Breast epithelium (tissue), 4 donors: ENCODE results near the gene METAP2. TPM values are rescaled to one million over a fixed set of nuclear protein-coding genes. Genes with fewer than 3 reads are reported as not detected.

Experiments used
- DNase-seq, 2 donors: peaks; one replicate each; pipeline ENCODE4 v3.0.0-alpha.2; 2019; ENCODE audit warnings: low spot score in 2 of 2
- H3K27ac ChIP-seq, 2 donors: fragments of 200-600 bp; sonication (generic) in 1 of 2; one replicate each; pipeline ENCODE4 v1.5.1; 2016 to 2019; ENCODE audit warnings: mild to moderate bottlenecking in 1 of 2
- H3K27me3 ChIP-seq, 2 donors: fragments of 200-600 bp; sonication (generic) in 1 of 2; one replicate each; pipeline versions ENCODE4 v1.5.1 to v1.6.0; 2017 to 2019; ENCODE audit warnings: control low read depth in 1 of 2, mild to moderate bottlenecking in 1 of 2
- H3K36me3 ChIP-seq: fragments of 200-600 bp; one replicate; pipeline ENCODE4 v1.5.1; 2019
- H3K4me1 ChIP-seq, 2 donors: fragments of 200-600 bp; sonication (generic); one replicate each; pipeline ENCODE4 v1.5.1; 2016 to 2019; ENCODE audit warnings: control low read depth in 1 of 2
- H3K4me3 ChIP-seq, 3 donors: fragments of 200-600 bp; sonication (generic); 1 replicate in 2 of 3; 2 replicates in 1 of 3; pipeline ENCODE4 v1.5.1; 2016 to 2019; ENCODE audit warnings: mild to moderate bottlenecking in 3 of 3, moderate library complexity in 2 of 3
- H3K9me3 ChIP-seq, 2 donors: fragments of 200-600 bp; sonication (generic) in 1 of 2; one replicate each; pipeline ENCODE4 v1.5.1; 2016 to 2019; ENCODE audit warnings: control low read depth in 1 of 2
- POLR2A ChIP-seq: fragments of 450-650 bp; IDR thresholded peaks from one replicate; pipeline ENCODE4 v1.6.1; 2016; ENCODE audit warnings: antibody characterized with exemption, mild to moderate bottlenecking, moderate library complexity
- POLR2AphosphoS5 ChIP-seq, 3 donors: sonication (generic); formaldehyde crosslinking; IDR thresholded peaks; one replicate each; pipeline ENCODE4 v1.6.1; 2017; ENCODE audit warnings: antibody characterized with exemption in 3 of 3
- intact Hi-C: fragments of 100-400 bp; cut with DNase I; formaldehyde crosslinking; loops from one replicate; pipeline ENCODE4 v1.15.1; 2023; ENCODE audit warnings: low total_unique reads
- total RNA-seq, 3 donors: library from RNA; depleted of rRNA; stranded (reverse); fragments of >200 nt; gene quantifications; one replicate each; pipeline ENCODE4 v1.1.0, GENCODE V29; 2016
- TF ChIP-seq, protein P1 (sequence below), 3 donors: fragments of 450-650 bp; IDR thresholded peaks; one replicate each; pipeline ENCODE4 v1.5.1; 2016 to 2017; ENCODE audit warnings: antibody characterized with exemption in 3 of 3, mild to moderate bottlenecking in 3 of 3, moderate library complexity in 3 of 3

The METAP2 gene
- total RNA-seq, 3 donors from 2014 or later, result 58.7 to 67.8 (median 59.6) TPM

DNA sequence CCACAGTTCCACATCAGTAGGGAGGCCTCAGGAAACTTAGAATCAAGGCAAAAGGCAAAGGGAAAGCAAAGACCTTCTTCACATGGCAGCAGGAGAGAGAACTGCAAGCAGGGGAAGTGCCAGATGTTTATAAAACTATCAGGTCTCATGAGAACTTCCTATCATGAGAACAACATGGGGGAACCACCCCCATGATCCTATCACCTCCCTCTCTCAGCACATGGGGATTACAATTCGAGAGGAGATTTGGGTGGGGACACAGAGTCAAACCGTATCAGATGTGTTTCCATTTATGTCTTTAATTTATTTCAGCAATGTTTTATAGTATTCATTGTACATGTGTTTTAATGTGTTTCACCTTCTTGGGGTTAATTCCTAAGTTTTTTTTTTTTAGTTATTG lies 25.8 kb downstream of the METAP2 start:
- Histone ChIP-seq H3K4me1 (no peaks in the 10 kb centered on the region), H3K4me3 (no peak overlapping the region), H3K36me3 (peaks cover 13% of the 10 kb centered on the region), H3K27me3 (no peaks in the 10 kb centered on the region), H3K27ac (no peak overlapping the region), H3K9me3 (no peaks in the 10 kb centered on the region)
- no peak for DNase-seq
- TF ChIP-seq, protein P1, sequence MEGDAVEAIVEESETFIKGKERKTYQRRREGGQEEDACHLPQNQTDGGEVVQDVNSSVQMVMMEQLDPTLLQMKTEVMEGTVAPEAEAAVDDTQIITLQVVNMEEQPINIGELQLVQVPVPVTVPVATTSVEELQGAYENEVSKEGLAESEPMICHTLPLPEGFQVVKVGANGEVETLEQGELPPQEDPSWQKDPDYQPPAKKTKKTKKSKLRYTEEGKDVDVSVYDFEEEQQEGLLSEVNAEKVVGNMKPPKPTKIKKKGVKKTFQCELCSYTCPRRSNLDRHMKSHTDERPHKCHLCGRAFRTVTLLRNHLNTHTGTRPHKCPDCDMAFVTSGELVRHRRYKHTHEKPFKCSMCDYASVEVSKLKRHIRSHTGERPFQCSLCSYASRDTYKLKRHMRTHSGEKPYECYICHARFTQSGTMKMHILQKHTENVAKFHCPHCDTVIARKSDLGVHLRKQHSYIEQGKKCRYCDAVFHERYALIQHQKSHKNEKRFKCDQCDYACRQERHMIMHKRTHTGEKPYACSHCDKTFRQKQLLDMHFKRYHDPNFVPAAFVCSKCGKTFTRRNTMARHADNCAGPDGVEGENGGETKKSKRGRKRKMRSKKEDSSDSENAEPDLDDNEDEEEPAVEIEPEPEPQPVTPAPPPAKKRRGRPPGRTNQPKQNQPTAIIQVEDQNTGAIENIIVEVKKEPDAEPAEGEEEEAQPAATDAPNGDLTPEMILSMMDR (IDR thresholded peaks at IDR 0.05), result no peak
- no peak for TF ChIP-seq POLR2AphosphoS5 (IDR thresholded peaks at IDR 0.05)
- TF ChIP-seq POLR2A, result no peak
- intact Hi-C loops, result no loop called here

DNA sequence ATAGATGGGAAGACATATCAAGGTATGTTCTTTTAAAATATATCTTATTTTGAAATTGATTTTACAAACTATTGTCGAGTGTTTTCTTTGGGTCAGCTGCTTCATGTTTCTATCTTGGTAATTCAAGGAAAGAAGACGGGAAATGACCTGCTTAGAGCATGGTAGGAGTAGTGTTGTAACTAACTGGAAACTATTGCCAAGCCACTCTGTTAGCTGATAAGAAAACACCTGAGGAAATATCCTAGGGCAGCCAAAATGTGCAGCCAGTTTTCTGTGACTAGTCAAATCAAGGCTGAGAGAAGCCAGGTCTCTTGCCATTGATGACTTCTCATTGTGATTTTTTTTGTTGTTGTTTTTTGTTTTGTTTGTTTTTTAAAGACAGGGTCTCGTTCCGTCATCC lies 30.2 kb downstream of the METAP2 start:
- Histone ChIP-seq H3K4me1 (no peaks in the 10 kb centered on the region), H3K27me3 (no peaks in the 10 kb centered on the region), H3K27ac (no peak overlapping the region), H3K36me3 (no peaks in the 10 kb centered on the region), H3K9me3 (no peaks in the 10 kb centered on the region), H3K4me3 (no peak overlapping the region)
- no peak for DNase-seq
- intact Hi-C loops, result no loop called here
- TF ChIP-seq, protein P1 (IDR thresholded peaks at IDR 0.05), result no peak
- no peak for TF ChIP-seq POLR2A
- no peak for TF ChIP-seq POLR2AphosphoS5 (IDR thresholded peaks at IDR 0.05)

DNA sequence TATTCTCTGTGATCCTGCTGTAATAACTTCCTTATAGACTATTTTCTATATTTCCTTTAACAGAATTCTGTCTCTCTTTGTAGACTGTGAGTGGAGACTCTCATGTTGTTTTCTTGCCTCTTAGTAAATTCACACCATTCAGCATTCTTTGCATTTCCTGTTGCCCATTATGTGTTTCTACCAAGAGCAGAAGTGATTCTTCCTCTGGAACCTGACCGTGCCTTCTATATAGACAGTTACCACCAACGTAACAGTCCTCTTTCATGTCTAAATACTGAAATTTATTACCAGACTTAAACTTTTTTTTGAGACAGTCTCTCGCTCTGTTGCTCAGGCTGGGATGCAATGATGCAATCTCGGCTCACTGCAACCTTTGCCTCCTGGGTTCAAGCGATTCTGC lies 31.1 kb downstream of the METAP2 start:
- Histone ChIP-seq H3K4me3 (no peak overlapping the region), H3K9me3 (no peaks in the 10 kb centered on the region), H3K36me3 (no peaks in the 10 kb centered on the region), H3K4me1 (no peaks in the 10 kb centered on the region), H3K27me3 (no peaks in the 10 kb centered on the region), H3K27ac (no peak overlapping the region)
- no peak for DNase-seq
- intact Hi-C loops, result no loop called here
- TF ChIP-seq, protein P1 (IDR thresholded peaks at IDR 0.05), result no peak
- TF ChIP-seq POLR2AphosphoS5 (IDR thresholded peaks at IDR 0.05), result no peak
- TF ChIP-seq POLR2A, result no peak

DNA sequence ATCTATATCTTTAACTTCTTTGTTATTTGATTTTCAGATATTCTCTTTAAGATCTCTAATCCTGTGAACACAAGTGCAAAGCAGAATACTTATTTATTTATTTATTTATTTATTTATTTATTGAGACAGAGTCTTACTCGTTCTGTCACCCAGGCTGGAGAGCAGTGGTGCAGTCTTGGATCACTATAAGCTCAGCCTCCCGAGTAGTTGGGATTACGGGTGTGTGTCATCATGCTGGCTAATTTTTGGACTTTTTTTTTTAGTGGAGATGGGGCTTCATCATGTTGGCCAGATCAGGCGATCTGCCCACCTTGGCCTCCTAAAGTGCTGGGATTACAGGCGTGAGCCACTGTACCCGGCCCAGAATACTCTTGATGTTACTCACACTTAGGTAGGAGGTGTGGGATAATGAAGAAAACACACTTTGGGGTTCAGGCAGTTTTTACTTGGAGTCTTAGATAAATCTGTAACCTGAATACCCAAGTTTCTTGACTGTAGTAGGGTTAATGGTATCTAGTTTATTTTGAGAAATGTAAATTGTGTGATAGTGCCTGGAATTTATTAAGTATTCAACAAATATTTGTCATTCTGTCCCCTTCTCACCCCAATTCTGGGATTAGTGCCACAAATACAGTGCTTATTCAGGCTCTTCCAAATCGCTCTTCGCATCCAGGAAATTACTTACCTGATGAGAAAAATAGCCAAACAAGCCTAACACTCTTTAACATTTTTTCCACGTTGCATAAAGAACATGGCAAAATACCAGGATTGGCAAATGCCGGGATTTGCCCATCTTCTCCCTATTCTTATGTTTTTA lies 33.0 kb downstream of the METAP2 start:
- Histone ChIP-seq H3K4me1 (no peaks in the 10 kb centered on the region), H3K27me3 (no peaks in the 10 kb centered on the region), H3K9me3 (no peaks in the 10 kb centered on the region), H3K36me3 (no peaks in the 10 kb centered on the region), H3K4me3 (no peak overlapping the region), H3K27ac (no peak overlapping the region)
- TF ChIP-seq POLR2A (no peak), POLR2AphosphoS5 (IDR thresholded peaks at IDR 0.05) (no peak)
- TF ChIP-seq, protein P1 (IDR thresholded peaks at IDR 0.05), result no peak
- intact Hi-C loops, result no loop called here
- DNase-seq, result no peak

DNA sequence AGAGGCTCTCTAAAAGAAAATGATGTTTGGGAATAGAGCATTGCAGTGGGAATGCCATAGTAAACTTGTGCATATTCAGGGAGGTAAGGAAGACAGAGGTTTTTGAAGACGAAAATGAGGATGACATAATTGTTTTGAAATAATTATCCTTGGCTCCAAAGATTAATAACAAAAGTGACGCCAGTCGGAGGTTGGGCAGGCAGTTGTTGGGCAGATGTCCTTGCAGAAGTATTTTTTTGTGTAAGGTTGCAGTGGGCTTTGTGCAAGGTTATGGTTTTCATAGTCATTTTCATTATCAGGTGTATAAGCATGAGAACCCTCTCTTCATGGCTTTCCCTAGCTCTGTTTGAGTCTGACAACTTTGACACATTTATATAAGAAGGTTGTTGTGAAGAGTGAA lies 35.3 kb downstream of the METAP2 start:
- H3K36me3 ChIP-seq, result no peaks in the 10 kb centered on the region
- intact Hi-C loops, result no loop called here
- DNase-seq, result no peak
- TF ChIP-seq POLR2A, result no peak
- TF ChIP-seq, protein P1 (IDR thresholded peaks at IDR 0.05), result no peak
- no peak for TF ChIP-seq POLR2AphosphoS5 (IDR thresholded peaks at IDR 0.05)
- no peaks in the 10 kb centered on the region for H3K27me3 ChIP-seq
- no peaks in the 10 kb centered on the region for H3K4me1 ChIP-seq
- no peak overlapping the region for H3K27ac ChIP-seq
- no peaks in the 10 kb centered on the region for H3K9me3 ChIP-seq
- H3K4me3 ChIP-seq, result no peak overlapping the region
